Measurements from ENCODE around the gene C1orf174. TPM values are rescaled to one million over a fixed set of nuclear protein-coding genes. Genes with fewer than 3 reads are reported as not detected.

Gene C1orf174
- total and polyA plus RNA-seq, 2 of the 4 experiments (the other 2 are of a cell fraction), result 26.7 to 45.7 TPM

GRCh38 chr1:3904843-3905185, 4.7 kb upstream of the C1orf174 start:
- H4K8ac ChIP-seq (ENCODE audit: low read depth in 2 of 2, low read length in 2 of 2), result no peak overlapping the region
- H3K23ac ChIP-seq (ENCODE audit: low read depth, low read length), result no peak overlapping the region
- intact Hi-C loops (cut with micrococcal nuclease) (no loop called here), dilution Hi-C loops (cut with HindIII; ENCODE audit: low sequenced_read_pairs, unreplicated experiment) (no loop called here), in situ Hi-C loops (cut with MboI; ENCODE audit: low sequenced_read_pairs) (loop anchor here (25.0 kb wide), 1 partner anchor 2007 kb away; no protein-coding TSS in a partner anchor)
- no peaks in the 10 kb centered on the region for H3K36me3 ChIP-seq (ENCODE audit: control insufficient read depth, insufficient read depth, low read length)
- H3K79me1 ChIP-seq (ENCODE audit: low read depth in 1 of 2, low read length in 2 of 2), result peaks cover 0 to under 1% of the 10 kb centered on the region in 2 experiments; a peak in 1 of 4 replicates
- no peak overlapping the region for H3K14ac ChIP-seq (replicated peaks; ENCODE audit: low read depth, low read length)
- no peak overlapping the region for H3K18ac ChIP-seq (ENCODE audit: low read depth, low read length)
- no peak overlapping the region for H2BK5ac ChIP-seq (ENCODE audit: low read depth, low read length, poor library complexity, severe bottlenecking)
- no peak overlapping the region for H2BK15ac ChIP-seq (ENCODE audit: low read depth, low read length)
- BruUV-seq (replicated peaks), result no TSS peak
- H4K5ac ChIP-seq (ENCODE audit: low read depth, low read length), result no peak overlapping the region
- H3K9me3 ChIP-seq (ENCODE audit: control insufficient read depth, insufficient read depth, low read length), result no peaks in the 10 kb centered on the region
- ATAC-seq (ENCODE audit: low read depth) (no peak), DNase-seq (no peak)
- no peak overlapping the region for H3K4me3 ChIP-seq (ENCODE audit: insufficient read depth, low read depth, low read length)
- H3K4me1 ChIP-seq (ENCODE audit: control insufficient read depth, insufficient read depth, low read length), result no peaks in the 10 kb centered on the region
- no peaks in the 10 kb centered on the region for H4K20me1 ChIP-seq (ENCODE audit: insufficient read depth, low read length)
- H2AK5ac ChIP-seq (ENCODE audit: low read depth, low read length), result no peak overlapping the region
- no peak overlapping the region for H3K27ac ChIP-seq (ENCODE audit: insufficient read depth, low read length)
- H3K4ac ChIP-seq (ENCODE audit: low read depth, low read length), result no peak overlapping the region
- H2AK9ac ChIP-seq (replicated peaks; ENCODE audit: low read depth, low read length, poor library complexity), result no peak overlapping the region
- 67% methylated on average over 3 of the region's 4 CpGs; no CpG with 5 or more reads in 1 of the 2 experiments for WGBS, 2 experiments (ENCODE audit: extremely low coverage in 2 of 2, insufficient read length in 1 of 2)
- H2BK120ac ChIP-seq (ENCODE audit: low read depth, low read length), result no peak overlapping the region
- no peak overlapping the region for H4K91ac ChIP-seq (ENCODE audit: insufficient read depth, low read depth, low read length)
- H3K27me3 ChIP-seq (ENCODE audit: control insufficient read depth, insufficient read depth, low read length), result no peaks in the 10 kb centered on the region; the same call in 1 of the 2 replicates
- POLR2A ChIA-PET (ENCODE audit: unreplicated experiment), result no interaction called here
- TF ChIP-seq NFE2L2 (IDR thresholded peaks at IDR 0.05; ENCODE audit: low read depth, low read length) (no peak), MAZ (IDR thresholded peaks at IDR 0.05; ENCODE audit: borderline replicate concordance, low read depth, low read length) (no peak), FOS (IDR thresholded peaks at IDR 0.05; ENCODE audit: low read depth, low read length) (no peak)
- no peaks in the 10 kb centered on the region; the same call in 1 of the 2 replicates for H3K9me1 ChIP-seq (ENCODE audit: insufficient read depth, low read length)
- H3K9ac ChIP-seq (ENCODE audit: low read depth, low read length), result no peak overlapping the region
- H2BK20ac ChIP-seq (ENCODE audit: low read depth, low read length), result no peak overlapping the region
- no peak overlapping the region for H3K56ac ChIP-seq (ENCODE audit: extremely low read depth, insufficient read depth, low read length)
- H2AFZ ChIP-seq (replicated peaks; ENCODE audit: low read length, poor library complexity), result no peak overlapping the region
- no peak overlapping the region for H3K4me2 ChIP-seq (ENCODE audit: low read depth, low read length)
- CTCF ChIA-PET, result no interaction called here

Data from IMR-90 (cell line).